Muscle of leg (tissue), 16 donors: ENCODE measurements around the gene ZNF764. TPM values are rescaled to one million over a fixed set of nuclear protein-coding genes. Genes with fewer than 3 reads are reported as not detected.

ENCODE experiments used
- DNase-seq: peaks from one replicate; pipeline ENCODE4 v3.0.0; 2013
- H3K27ac ChIP-seq: one replicate; pipeline ENCODE4 v1.5.1; 2013; ENCODE audit warnings: mild to moderate bottlenecking, low read length, control low read depth
- H3K27me3 ChIP-seq: one replicate; pipeline ENCODE4 v1.6.1; 2013; ENCODE audit warnings: low read length; ENCODE audit not compliant: control insufficient read depth, insufficient read depth
- H3K36me3 ChIP-seq: one replicate; pipeline ENCODE4 v1.6.1; 2013; ENCODE audit warnings: low read length; ENCODE audit not compliant: control insufficient read depth, insufficient read depth
- H3K4me1 ChIP-seq: one replicate; pipeline ENCODE4 v1.6.1; 2013; ENCODE audit warnings: low read length; ENCODE audit not compliant: control insufficient read depth, insufficient read depth
- H3K4me3 ChIP-seq: one replicate; pipeline ENCODE4 v1.5.1; 2013; ENCODE audit warnings: low read length, control low read depth
- H3K9me3 ChIP-seq: replicated peaks from 2 replicates; pipeline ENCODE4 v1.6.1; 2013; ENCODE audit warnings: low read depth, low read length; ENCODE audit not compliant: control insufficient read depth
- WGBS: methylation state at CpG from one replicate; pipeline ENCODE4 v1.1.5; 2013; ENCODE audit warnings: missing lambda C conversion rate; ENCODE audit not compliant: insufficient coverage; 5-methylcytosine and 5-hydroxymethylcytosine counted together
- long read RNA-seq, 11 donors: transcript quantifications; one replicate each; lab custom pipeline, GENCODE V29; 2026
- polyA plus RNA-seq, 8 donors: library from polyadenylated mRNA; unstranded; fragments of 120-200 nt; gene quantifications; one replicate each; pipeline versions ENCODE4 v1.2.1 to v1.2.3, GENCODE V29; 2013; ENCODE audit warnings: inconsistent platforms in 1 of 8, low replicate concordance in 1 of 8; ENCODE audit not compliant: insufficient read length in 8 of 8, insufficient read depth in 1 of 8
- total RNA-seq: library from RNA; stranded (reverse); fragments of 120-200 nt; gene quantifications from one replicate; pipeline ENCODE4 v1.2.4, GENCODE V29; 2013

The ZNF764 gene
- total RNA-seq (5.2 TPM), polyA plus RNA-seq (1 to 10 TPM; 6.1 to 9.7 (median 7.9) TPM)
- long read RNA-seq, donor 1, partial matches to known transcripts, result 0 of 2 reads
- long read RNA-seq, donor 1, other reads (novel, unspliced or antisense), result 0 of 2 reads
- long read RNA-seq, donor 2, partial matches to known transcripts, result 0 of 1 reads
- long read RNA-seq, donor 2, other reads (novel, unspliced or antisense), result 0 of 1 reads
- long read RNA-seq, donor 3, partial matches to known transcripts, result 0 of 6 reads
- long read RNA-seq, donor 3, other reads (novel, unspliced or antisense), result 0 of 6 reads
- long read RNA-seq, donor 4, partial matches to known transcripts, result 0 of 1 reads
- long read RNA-seq, donor 4, other reads (novel, unspliced or antisense), result 0 of 1 reads
- long read RNA-seq, donor 5, partial matches to known transcripts, result 0 of 5 reads
- long read RNA-seq, donor 5, other reads (novel, unspliced or antisense), result 0 of 5 reads
- long read RNA-seq, donor 6, partial matches to known transcripts, result 0 of 3 reads
- long read RNA-seq, donor 6, other reads (novel, unspliced or antisense), result 0 of 3 reads
- long read RNA-seq, donor 7, partial matches to known transcripts, result 0 of 1 reads
- long read RNA-seq, donor 7, other reads (novel, unspliced or antisense), result 0 of 1 reads
- long read RNA-seq, donor 8, partial matches to known transcripts, result 0 of 1 reads
- long read RNA-seq, donor 8, other reads (novel, unspliced or antisense), result 0 of 1 reads
- long read RNA-seq, donor 9, partial matches to known transcripts, result 0 of 2 reads
- long read RNA-seq, donor 9, other reads (novel, unspliced or antisense), result 0 of 2 reads
- long read RNA-seq, donor 10, partial matches to known transcripts, result 0 of 3 reads
- long read RNA-seq, donor 10, other reads (novel, unspliced or antisense), result 0 of 3 reads
- long read RNA-seq, donor 11, result 0 reads

DNA sequence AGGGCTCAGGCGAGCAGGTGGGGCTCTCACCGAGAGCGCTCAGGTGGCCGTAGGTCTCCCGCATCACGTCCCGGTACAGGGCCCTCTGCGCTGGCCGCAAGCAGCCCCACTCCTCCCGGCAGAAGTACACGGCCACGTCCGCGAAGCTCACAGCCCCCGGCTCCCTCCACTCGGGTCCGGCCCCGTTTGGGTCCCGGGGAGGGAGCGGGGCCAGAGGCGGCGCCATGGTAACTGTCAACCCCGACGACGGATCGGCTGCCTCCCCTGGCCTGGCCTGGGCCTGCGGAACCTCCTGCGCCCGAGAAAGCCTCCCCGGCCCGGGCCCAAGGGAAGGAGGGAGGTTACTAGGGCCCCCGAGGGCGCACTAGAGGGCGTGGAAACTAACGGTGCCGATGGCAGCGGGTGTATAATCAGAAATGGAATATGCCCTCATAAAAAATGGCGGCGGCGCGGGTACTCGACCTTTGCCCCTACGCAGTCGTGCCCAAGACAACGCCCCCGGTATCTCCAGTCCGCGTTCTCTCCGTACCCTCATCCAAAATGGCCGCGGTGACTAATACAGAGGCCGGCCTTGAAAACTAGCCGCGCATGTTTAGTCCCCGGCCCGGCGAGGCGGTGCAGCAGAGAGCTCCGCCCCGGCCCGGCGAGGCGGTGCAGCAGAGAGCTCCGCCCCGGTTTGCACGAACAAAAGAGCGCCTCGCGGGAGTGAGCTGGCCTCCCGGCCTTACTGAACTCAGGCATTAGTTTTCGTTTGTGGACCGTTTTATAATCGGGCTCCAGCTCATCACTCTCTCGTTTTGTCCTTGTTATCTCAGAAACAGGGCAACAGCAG, at the start of gene ZNF764:
Gene ZNF764, minus strand, starts transcription at position 418 of the 832 bp plus-strand sequence. Its CDS starts 192 bp downstream, at position 226.
- under 1% methylated on average over 70 of the region's 74 CpGs for WGBS
- H3K4me3 ChIP-seq, result peak within 1 kb of the TSS; percentile 84
- no peaks in the 10 kb centered on the region for H3K27me3 ChIP-seq
- peak within 1 kb of the TSS; percentile 97 for H3K27ac ChIP-seq
- H3K36me3 ChIP-seq, result peaks cover 28% of the 10 kb centered on the region
- peaks cover 19% of the 10 kb centered on the region for H3K4me1 ChIP-seq
- DNase-seq, result peak; percentile 99
- no peaks in the 10 kb centered on the region for H3K9me3 ChIP-seq

- no peaks in the 10 kb centered on the region for H3K27me3 ChIP-seq
- no peak for DNase-seq
- WGBS, result no CpG with 5 or more reads among the region's 3 CpGs
- H3K4me3 ChIP-seq, result no peak overlapping the region
- H3K27ac ChIP-seq, result no peak overlapping the region
- peaks cover 16% of the 10 kb centered on the region for H3K4me1 ChIP-seq
- H3K36me3 ChIP-seq, result peaks cover 61% of the 10 kb centered on the region
- H3K9me3 ChIP-seq, result peaks cover 1% of the 10 kb centered on the region
Measured at GRCh38 chr16:30606004-30606403, 47.8 kb upstream of the ZNF764 start.

GRCh38 chr16:30605158-30605557, 47.0 kb upstream of the ZNF764 start:
- Histone ChIP-seq H3K4me3 (no peak overlapping the region), H3K36me3 (peaks cover 61% of the 10 kb centered on the region), H3K27me3 (no peaks in the 10 kb centered on the region), H3K27ac (no peak overlapping the region), H3K4me1 (peaks cover 16% of the 10 kb centered on the region), H3K9me3 (peaks cover 2% of the 10 kb centered on the region)
- WGBS, result 84% methylated on average over 15 of the region's 15 CpGs
- DNase-seq, result peak; percentile 46

DNA sequence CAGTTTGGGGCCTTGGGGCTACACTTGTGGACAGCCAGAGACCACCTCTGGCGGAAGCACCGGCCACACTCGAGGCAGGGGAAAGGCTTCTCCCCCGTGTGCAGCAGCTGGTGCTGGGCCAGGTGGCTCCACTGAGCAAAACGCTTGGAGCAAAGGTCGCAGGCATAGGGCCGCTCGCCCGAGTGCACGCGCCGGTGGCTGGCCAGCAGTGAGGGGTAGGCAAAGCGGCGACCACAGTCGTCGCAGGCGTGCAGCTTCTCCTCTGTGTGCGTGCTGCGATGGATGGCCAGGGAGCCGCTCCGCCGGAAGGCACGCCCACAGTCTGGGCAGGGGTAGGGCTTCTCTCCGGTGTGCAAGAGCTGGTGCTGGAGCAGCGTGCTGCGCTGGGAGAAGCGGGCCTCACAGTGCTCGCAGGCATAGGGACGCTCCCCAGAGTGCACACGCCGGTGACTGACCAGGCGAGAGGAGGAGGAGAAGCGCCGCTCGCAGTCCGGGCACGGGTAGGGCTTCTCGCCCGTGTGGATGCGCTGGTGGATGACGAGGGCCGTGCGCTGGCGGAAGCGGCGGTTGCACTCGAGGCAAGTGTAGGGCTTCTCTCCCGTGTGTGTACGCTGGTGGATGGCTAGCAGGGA, 46.3 kb upstream of the ZNF764 start:
- DNase-seq, result no peak
- Histone ChIP-seq H3K36me3 (peaks cover 61% of the 10 kb centered on the region), H3K4me1 (peaks cover 15% of the 10 kb centered on the region), H3K27me3 (no peaks in the 10 kb centered on the region), H3K9me3 (peaks cover 2% of the 10 kb centered on the region), H3K4me3 (no peak overlapping the region), H3K27ac (no peak overlapping the region)
- 92% methylated on average over 49 of the region's 49 CpGs for WGBS

GRCh38 chr16:30603945-30604315, 45.8 kb upstream of the ZNF764 start:
- DNase-seq, result no peak
- H3K4me3 ChIP-seq, result no peak overlapping the region
- peaks cover 10% of the 10 kb centered on the region for H3K4me1 ChIP-seq
- H3K36me3 ChIP-seq, result peaks cover 61% of the 10 kb centered on the region
- no peaks in the 10 kb centered on the region for H3K27me3 ChIP-seq
- peaks cover 2% of the 10 kb centered on the region for H3K9me3 ChIP-seq
- WGBS, result 78% methylated on average over 5 of the region's 7 CpGs
- H3K27ac ChIP-seq, result no peak overlapping the region

DNA sequence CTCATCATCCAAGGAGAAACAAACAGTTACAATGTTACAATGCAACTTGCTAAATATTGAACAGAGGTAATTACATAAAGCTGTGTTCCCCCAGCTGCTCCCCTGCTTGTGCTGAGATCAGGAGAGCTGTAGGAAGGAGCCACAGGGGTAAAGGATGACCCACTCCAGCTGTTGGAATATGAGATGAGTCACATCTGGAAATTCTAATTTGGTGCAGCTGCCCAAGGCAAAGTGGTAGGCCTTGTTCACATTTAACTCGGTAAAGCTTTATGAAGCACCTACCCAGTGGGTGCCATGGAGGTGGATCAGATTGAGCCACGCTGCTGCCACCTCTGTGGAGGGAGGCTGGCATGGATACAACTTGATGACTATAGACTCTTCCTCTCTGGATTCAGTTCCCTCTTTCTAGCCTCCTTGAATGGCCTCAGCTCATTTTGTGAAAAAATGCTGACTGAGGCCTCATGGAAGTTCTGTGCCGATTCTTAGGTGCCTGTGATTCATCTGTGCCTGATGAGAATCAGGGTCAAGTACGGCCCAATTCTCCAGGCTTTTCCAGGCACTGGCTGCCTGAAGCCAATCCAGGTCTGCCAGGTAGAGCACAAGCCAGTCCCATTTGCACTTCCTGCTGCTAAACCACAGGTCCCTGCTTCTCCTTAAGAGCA, 44.6 kb upstream of the ZNF764 start:
- peaks cover 50% of the 10 kb centered on the region for H3K36me3 ChIP-seq

GRCh38 chr16:30601966-30602365, 43.8 kb upstream of the ZNF764 start:
- Histone ChIP-seq H3K36me3 (peaks cover 44% of the 10 kb centered on the region), H3K9me3 (peaks cover 2% of the 10 kb centered on the region), H3K4me1 (peaks cover 7% of the 10 kb centered on the region), H3K27ac (no peak overlapping the region), H3K27me3 (no peaks in the 10 kb centered on the region), H3K4me3 (no peak overlapping the region)
- no peak for DNase-seq
- WGBS, result no CpG with 5 or more reads among the region's 4 CpGs

More for the DNA sequence above, 44.6 kb upstream of the ZNF764 start:
- Histone ChIP-seq H3K27ac (peak overlapping the region; percentile 59), H3K4me3 (no peak overlapping the region), H3K27me3 (no peaks in the 10 kb centered on the region), H3K4me1 (peaks cover 7% of the 10 kb centered on the region), H3K9me3 (peaks cover 2% of the 10 kb centered on the region)
- 21% methylated on average over 3 of the region's 4 CpGs for WGBS
- DNase-seq, result peak; percentile 72

GRCh38 chr16:30600929-30601328, 42.8 kb upstream of the ZNF764 start:
- Histone ChIP-seq H3K4me3 (no peak overlapping the region), H3K36me3 (peaks cover 34% of the 10 kb centered on the region), H3K4me1 (peaks cover 7% of the 10 kb centered on the region), H3K27ac (no peak overlapping the region), H3K9me3 (peaks cover 2% of the 10 kb centered on the region), H3K27me3 (no peaks in the 10 kb centered on the region)
- WGBS, result 90% methylated on average over 2 of the region's 2 CpGs
- no peak for DNase-seq

DNA sequence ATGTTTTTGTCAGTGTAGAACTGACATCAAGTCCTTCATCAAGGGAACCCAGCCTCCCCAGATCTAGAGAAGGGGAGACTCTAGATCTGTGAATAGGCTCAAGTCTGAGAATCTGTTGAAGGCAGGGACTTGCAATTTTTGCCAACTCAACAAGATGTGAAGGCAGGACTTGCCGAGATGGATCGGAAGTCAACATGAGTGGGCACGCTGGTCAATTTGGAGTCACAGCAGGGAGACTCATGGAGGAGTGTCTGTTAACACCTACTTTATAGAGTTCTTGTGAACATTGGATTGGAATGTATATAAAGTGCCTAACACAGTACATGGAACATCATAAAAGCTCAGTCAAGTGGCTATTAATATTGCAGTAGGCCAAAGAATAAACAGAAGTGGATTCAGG, 42.0 kb upstream of the ZNF764 start:
- H3K4me1 ChIP-seq, result peaks cover 7% of the 10 kb centered on the region
- WGBS, result 100% methylated on average over 2 of the region's 3 CpGs
- peaks cover 2% of the 10 kb centered on the region for H3K9me3 ChIP-seq
- H3K36me3 ChIP-seq, result peaks cover 29% of the 10 kb centered on the region
- H3K27me3 ChIP-seq, result no peaks in the 10 kb centered on the region
- H3K27ac ChIP-seq, result no peak overlapping the region
- no peak overlapping the region for H3K4me3 ChIP-seq
- no peak for DNase-seq
